ENCODE results near the gene DNAJC17. TPM values are rescaled to one million over a fixed set of nuclear protein-coding genes. Genes with fewer than 3 reads are reported as not detected.

The DNAJC17 gene
- total RNA-seq, 6 experiments from 2014 or later, result 7.8 to 23.7 (median 17.7) TPM

DNA sequence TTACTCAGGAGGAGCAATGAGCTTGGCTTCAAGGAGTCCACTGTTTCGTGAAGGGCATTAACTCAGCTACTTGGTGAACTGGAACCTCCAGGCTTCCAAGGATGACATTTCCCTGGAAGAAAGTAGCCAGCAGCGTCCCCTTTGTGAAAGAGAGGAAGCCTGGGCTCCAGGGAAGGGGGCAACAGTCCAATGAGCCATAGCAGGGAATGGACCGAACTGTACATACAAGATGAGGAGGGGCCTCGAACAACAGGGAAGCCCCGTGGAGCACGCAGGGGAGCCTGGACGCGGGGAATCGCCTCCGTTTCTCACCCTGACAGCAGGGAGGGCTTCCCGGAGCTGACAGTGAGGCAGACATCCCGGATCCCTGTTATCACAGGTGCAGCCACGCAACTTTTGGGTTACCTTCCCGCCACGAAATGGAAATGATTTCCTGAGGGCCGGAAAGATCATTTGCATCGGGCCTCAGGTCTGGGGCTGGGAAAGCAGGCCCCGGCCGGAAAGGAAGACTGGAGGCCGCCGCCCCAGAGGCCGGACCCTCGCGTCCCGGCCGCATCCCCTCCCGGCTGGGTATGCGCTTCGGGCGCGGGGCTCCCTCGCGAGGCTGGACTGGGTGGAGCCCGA is 36.1 kb upstream of the DNAJC17 start:
- H3K9me3 ChIP-seq, result no peaks in the 10 kb centered on the region
- H3K4me1 ChIP-seq, result peaks cover 0 to 12% (median 0%) of the 10 kb centered on the region in 4 donors
- no peaks in the 10 kb centered on the region for H3K36me3 ChIP-seq
- DNase-seq, result no peak
- peaks cover 0 to 11% of the 10 kb centered on the region in 2 donors for H3K27me3 ChIP-seq
- H3K27ac ChIP-seq, result no peak overlapping the region
- H3K4me3 ChIP-seq, result peak overlapping the region; percentile 41 to 47 (median 44)
- 55% methylated on average over 3 of the region's 34 CpGs for WGBS (ENCODE audit: insufficient coverage, low coverage, low lambda C conversion rate, missing lambda C conversion rate)
- ATAC-seq, result no peak
- no peak for TF ChIP-seq POLR2A (IDR thresholded peaks at IDR 0.05)
- TF ChIP-seq, protein P1, sequence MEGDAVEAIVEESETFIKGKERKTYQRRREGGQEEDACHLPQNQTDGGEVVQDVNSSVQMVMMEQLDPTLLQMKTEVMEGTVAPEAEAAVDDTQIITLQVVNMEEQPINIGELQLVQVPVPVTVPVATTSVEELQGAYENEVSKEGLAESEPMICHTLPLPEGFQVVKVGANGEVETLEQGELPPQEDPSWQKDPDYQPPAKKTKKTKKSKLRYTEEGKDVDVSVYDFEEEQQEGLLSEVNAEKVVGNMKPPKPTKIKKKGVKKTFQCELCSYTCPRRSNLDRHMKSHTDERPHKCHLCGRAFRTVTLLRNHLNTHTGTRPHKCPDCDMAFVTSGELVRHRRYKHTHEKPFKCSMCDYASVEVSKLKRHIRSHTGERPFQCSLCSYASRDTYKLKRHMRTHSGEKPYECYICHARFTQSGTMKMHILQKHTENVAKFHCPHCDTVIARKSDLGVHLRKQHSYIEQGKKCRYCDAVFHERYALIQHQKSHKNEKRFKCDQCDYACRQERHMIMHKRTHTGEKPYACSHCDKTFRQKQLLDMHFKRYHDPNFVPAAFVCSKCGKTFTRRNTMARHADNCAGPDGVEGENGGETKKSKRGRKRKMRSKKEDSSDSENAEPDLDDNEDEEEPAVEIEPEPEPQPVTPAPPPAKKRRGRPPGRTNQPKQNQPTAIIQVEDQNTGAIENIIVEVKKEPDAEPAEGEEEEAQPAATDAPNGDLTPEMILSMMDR (IDR thresholded peaks at IDR 0.05), result no peak
- intact Hi-C loops (cut with DNase I), result no loop called here

GRCh38 chr15:40841741-40842140 is 34.5 kb upstream of the DNAJC17 start:
- peaks cover 0 to 12% (median 0%) of the 10 kb centered on the region in 4 donors for H3K4me1 ChIP-seq
- H3K27me3 ChIP-seq, result peaks cover 0 to 11% of the 10 kb centered on the region in 2 donors
- DNase-seq, result no peak
- H3K4me3 ChIP-seq, result no peak overlapping the region
- ATAC-seq, result no peak
- TF ChIP-seq, protein P1 (IDR thresholded peaks at IDR 0.05), result no peak
- no peak for TF ChIP-seq POLR2A (IDR thresholded peaks at IDR 0.05)
- no peaks in the 10 kb centered on the region for H3K36me3 ChIP-seq
- no peaks in the 10 kb centered on the region for H3K9me3 ChIP-seq
- intact Hi-C loops (cut with DNase I), result no loop called here
- 85% methylated on average over 2 of the region's 2 CpGs for WGBS (ENCODE audit: insufficient coverage, low coverage, low lambda C conversion rate, missing lambda C conversion rate)
- H3K27ac ChIP-seq, result no peak overlapping the region

DNA sequence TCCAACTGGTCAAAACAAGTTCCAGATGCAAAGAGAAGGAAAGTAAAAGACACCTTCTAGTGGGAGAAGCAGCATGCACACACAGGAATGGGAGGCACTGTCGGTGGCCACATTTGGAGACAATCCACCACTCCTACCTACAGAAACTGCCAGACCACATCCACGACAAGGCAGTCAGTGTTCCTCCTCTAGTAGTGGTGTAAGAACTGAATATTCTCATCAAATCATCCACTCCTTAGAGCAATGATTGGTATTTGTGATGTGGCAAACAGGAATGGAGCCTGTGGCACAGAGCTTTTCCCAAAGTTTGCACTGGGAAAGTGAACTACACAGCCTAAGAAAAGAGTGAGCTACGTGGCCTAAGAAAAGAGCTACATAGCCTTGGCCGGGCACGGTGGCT is 31.5 kb upstream of the DNAJC17 start:
- intact Hi-C loops (cut with DNase I), result no loop called here
- Histone ChIP-seq H3K27me3 (no peaks in the 10 kb centered on the region), H3K4me3 (no peak overlapping the region), H3K4me1 (peaks cover 0 to under 1% (median 0%) of the 10 kb centered on the region in 4 donors), H3K36me3 (no peaks in the 10 kb centered on the region), H3K27ac (no peak overlapping the region), H3K9me3 (no peaks in the 10 kb centered on the region)
- DNase-seq (no peak), ATAC-seq (no peak)
- WGBS (ENCODE audit: insufficient coverage, low coverage, low lambda C conversion rate, missing lambda C conversion rate), result 84% methylated on average over 5 of the region's 5 CpGs
- TF ChIP-seq POLR2A (IDR thresholded peaks at IDR 0.05), result no peak
- TF ChIP-seq, protein P1 (IDR thresholded peaks at IDR 0.05), result no peak

DNA sequence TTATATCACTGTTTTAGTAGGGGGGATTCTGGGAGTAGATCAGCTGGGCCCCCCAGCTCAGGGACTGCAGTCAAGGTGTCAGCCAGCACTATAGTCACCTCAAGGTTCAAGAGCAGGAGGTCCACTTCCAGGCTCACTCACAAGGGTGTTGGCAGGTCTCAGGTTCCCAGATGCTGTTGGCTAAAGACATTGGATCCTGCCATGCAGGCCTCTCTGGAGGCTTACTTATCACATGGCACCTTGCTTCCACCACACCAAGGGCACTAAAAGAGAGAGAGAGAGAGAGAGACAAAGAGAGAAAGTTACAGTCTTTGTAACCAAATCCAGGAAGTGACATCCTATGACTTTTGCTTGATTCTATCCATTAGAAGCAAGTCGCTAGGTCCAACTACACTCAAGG is 28.7 kb upstream of the DNAJC17 start:
- Histone ChIP-seq H3K4me3 (no peak overlapping the region), H3K27me3 (no peaks in the 10 kb centered on the region), H3K36me3 (no peaks in the 10 kb centered on the region), H3K27ac (no peak overlapping the region), H3K4me1 (no peaks in the 10 kb centered on the region), H3K9me3 (no peaks in the 10 kb centered on the region)
- WGBS (ENCODE audit: insufficient coverage, low coverage, low lambda C conversion rate, missing lambda C conversion rate), result 91% methylated on average over 1 of the region's 1 CpG
- TF ChIP-seq, protein P1 (IDR thresholded peaks at IDR 0.05), result no peak
- TF ChIP-seq POLR2A (IDR thresholded peaks at IDR 0.05), result no peak
- DNase-seq (no peak), ATAC-seq (no peak)
- intact Hi-C loops (cut with DNase I), result no loop called here

GRCh38 chr15:40832903-40833302 is 25.6 kb upstream of the DNAJC17 start:
- Histone ChIP-seq H3K4me3 (no peak overlapping the region), H3K4me1 (no peaks in the 10 kb centered on the region), H3K27me3 (no peaks in the 10 kb centered on the region), H3K36me3 (no peaks in the 10 kb centered on the region), H3K9me3 (no peaks in the 10 kb centered on the region), H3K27ac (no peak overlapping the region)
- TF ChIP-seq, protein P1 (IDR thresholded peaks at IDR 0.05), result no peak
- no peak for TF ChIP-seq POLR2A (IDR thresholded peaks at IDR 0.05)
- ATAC-seq, result no peak
- intact Hi-C loops (cut with DNase I), result no loop called here
- DNase-seq, result no peak
